Neuronal stem cell (in vitro differentiated cells): ENCODE measurements around the gene ST14.
"Not testable (repeated sequence)": the region's sequence is repeated elsewhere in the genome, so short reads cannot be mapped to it uniquely, and the experiment has no call there.

Experiments
- DNase-seq: peaks from one replicate; pipeline ENCODE4 v3.0.0-alpha.2; 2013; ENCODE audit warnings: low spot score
- H2AFZ ChIP-seq: one replicate; pipeline ENCODE4 v1.6.1; 2013; ENCODE audit warnings: mild to moderate bottlenecking, low read length, inconsistent platforms
- H2AK5ac ChIP-seq: 2 replicates; pipeline ENCODE4 v1.6.1; 2013; ENCODE audit warnings: low read depth, mild to moderate bottlenecking, inconsistent platforms, low read length, moderate library complexity, mixed read lengths
- H2BK120ac ChIP-seq: 2 replicates; pipeline ENCODE4 v1.6.1; 2013; ENCODE audit warnings: low read depth, mild to moderate bottlenecking, inconsistent platforms, low read length, moderate library complexity, mixed read lengths
- H2BK12ac ChIP-seq: one replicate; pipeline ENCODE4 v1.6.1; 2013; ENCODE audit warnings: low read length, inconsistent platforms
- H2BK15ac ChIP-seq: 2 replicates; pipeline ENCODE4 v1.6.1; 2013; ENCODE audit warnings: mild to moderate bottlenecking, low read length, inconsistent platforms, mixed read lengths
- H2BK5ac ChIP-seq: one replicate; pipeline ENCODE4 v1.6.1; 2013; ENCODE audit warnings: inconsistent platforms, mild to moderate bottlenecking, low read length, moderate library complexity
- H3K14ac ChIP-seq: one replicate; pipeline ENCODE4 v1.6.1; 2013; ENCODE audit warnings: low read length, inconsistent platforms
- H3K18ac ChIP-seq: 2 replicates; pipeline ENCODE4 v1.6.1; 2013; ENCODE audit warnings: low read length, inconsistent platforms
- H3K23ac ChIP-seq: 2 replicates; pipeline ENCODE4 v1.6.1; 2013; ENCODE audit warnings: low read depth, mild to moderate bottlenecking, mixed read lengths, low read length, inconsistent platforms; ENCODE audit not compliant: poor library complexity
- H3K27ac ChIP-seq: replicated peaks from 3 replicates; pipeline ENCODE4 v1.5.1; 2013; ENCODE audit warnings: low read length, inconsistent platforms
- H3K27me3 ChIP-seq, 3 experiments: 2 replicates each; pipeline ENCODE4 v1.6.1; 2013; ENCODE audit warnings: low read length in 3 of 3, mild to moderate bottlenecking in 2 of 3, inconsistent platforms in 1 of 3, low read depth in 1 of 3, mixed read lengths in 1 of 3, moderate library complexity in 1 of 3; ENCODE audit not compliant: control insufficient read depth in 3 of 3, insufficient read depth in 3 of 3
- H3K36me3 ChIP-seq, 2 donors: replicated peaks in 1 of 2; 2 replicates each; pipeline ENCODE4 v1.6.1; 2013; ENCODE audit warnings: low read length in 2 of 2; ENCODE audit not compliant: control insufficient read depth in 2 of 2, insufficient read depth in 2 of 2
- H3K4ac ChIP-seq: 2 replicates; pipeline ENCODE4 v1.6.1; 2013; ENCODE audit warnings: inconsistent platforms, mild to moderate bottlenecking, low read length, moderate library complexity
- H3K4me1 ChIP-seq, 2 donors: 1 replicate in 1 of 2; 2 replicates in 1 of 2; pipeline ENCODE4 v1.6.1; 2013; ENCODE audit warnings: low read length in 2 of 2, low read depth in 1 of 2; ENCODE audit not compliant: control insufficient read depth in 2 of 2, insufficient read depth in 1 of 2
- H3K4me2 ChIP-seq: one replicate; pipeline ENCODE4 v1.6.1; 2013; ENCODE audit warnings: mild to moderate bottlenecking, low read length, inconsistent platforms; ENCODE audit not compliant: insufficient read depth, poor library complexity, severe bottlenecking
- H3K4me3 ChIP-seq, 2 donors: 2 replicates each; pipeline ENCODE4 v1.5.1; 2013; ENCODE audit warnings: low read length in 2 of 2, mild to moderate bottlenecking in 2 of 2, inconsistent platforms in 1 of 2, moderate library complexity in 1 of 2
- H3K79me1 ChIP-seq: one replicate; pipeline ENCODE4 v1.6.1; 2013; ENCODE audit warnings: low read depth, mild to moderate bottlenecking, inconsistent platforms, low read length, moderate library complexity
- H3K9ac ChIP-seq: one replicate; pipeline ENCODE4 v1.6.1; 2013; ENCODE audit warnings: mild to moderate bottlenecking, low read depth, low read length, inconsistent platforms; ENCODE audit not compliant: poor library complexity
- H3K9me3 ChIP-seq, 2 donors: replicated peaks in 1 of 2; 2 replicates each; pipeline versions ENCODE3 to v1.6.1; 2013; ENCODE audit warnings: low read length in 2 of 2, mild to moderate bottlenecking in 2 of 2, inconsistent platforms in 1 of 2, low read depth in 1 of 2, mixed read lengths in 1 of 2, moderate library complexity in 1 of 2; ENCODE audit not compliant: control insufficient read depth in 2 of 2, insufficient read depth in 1 of 2
- H4K8ac ChIP-seq: one replicate; pipeline ENCODE4 v1.6.1; 2013; ENCODE audit warnings: low read depth, mild to moderate bottlenecking, inconsistent platforms, low read length, moderate library complexity
- H4K91ac ChIP-seq: one replicate; pipeline ENCODE4 v1.6.1; 2013; ENCODE audit warnings: low read length, low read depth, mild to moderate bottlenecking, inconsistent platforms; ENCODE audit not compliant: poor library complexity
- WGBS, 2 donors: extraction: QIAGEN DNeasy Blood & Tissue Kit; methylation state at CpG; one replicate each; pipeline ENCODE4 v1.1.7; 2013; ENCODE audit warnings: missing lambda C conversion rate in 2 of 2, mixed read lengths in 1 of 2; ENCODE audit not compliant: insufficient read length in 2 of 2, insufficient replicate concordance in 1 of 2; ENCODE audit errors: extremely low coverage in 2 of 2; 5-methylcytosine and 5-hydroxymethylcytosine counted together

The ST14 gene

DNA sequence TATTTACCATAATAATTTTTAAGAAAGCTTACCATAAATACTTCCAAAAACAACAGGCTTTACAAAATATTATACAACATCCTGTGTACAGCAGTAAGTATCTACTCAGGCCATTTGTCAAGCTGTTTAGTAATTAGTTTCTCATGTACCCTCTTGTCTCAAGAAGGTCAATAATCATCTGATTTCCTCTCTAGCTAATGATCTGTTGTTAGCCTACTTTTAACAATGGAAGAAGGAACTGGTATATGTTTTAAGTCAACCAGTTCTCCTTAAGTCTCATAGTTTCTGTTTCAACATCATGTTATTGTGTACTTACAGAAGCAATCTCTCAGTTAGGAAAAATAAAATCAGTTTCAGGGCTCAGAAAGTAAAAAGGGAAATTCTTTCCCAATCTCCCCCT lies 73.9 kb downstream of the ST14 start:
- not testable (repeated sequence) for H3K9me3 ChIP-seq, H3K23ac ChIP-seq

GRCh38 chr11:130233888-130234287 lies 74.3 kb downstream of the ST14 start:
- H3K18ac ChIP-seq, H2AK5ac ChIP-seq, H2BK120ac ChIP-seq, H2BK5ac ChIP-seq, H3K4me2 ChIP-seq, H3K4me3 ChIP-seq, H3K9ac ChIP-seq, H3K23ac ChIP-seq, H4K8ac ChIP-seq, H3K9me3 ChIP-seq, H3K14ac ChIP-seq, H3K79me1 ChIP-seq, H2BK15ac ChIP-seq, H3K4me1 ChIP-seq, H3K4ac ChIP-seq, H3K27me3 ChIP-seq, H3K27ac ChIP-seq, DNase-seq, H2AFZ ChIP-seq, H4K91ac ChIP-seq, H2BK12ac ChIP-seq: not testable (repeated sequence)
- WGBS, 2 donors = no CpG with 5 or more reads among the region's 3 CpGs
- peaks cover 2 to 29% of the 10 kb centered on the region in 2 donors for H3K36me3 ChIP-seq

More for the DNA sequence above, 73.9 kb downstream of the ST14 start:
- not testable (repeated sequence) for H2AFZ ChIP-seq, H3K18ac ChIP-seq, H3K14ac ChIP-seq, H2BK15ac ChIP-seq, H3K4me1 ChIP-seq, H3K27me3 ChIP-seq, DNase-seq, H3K4ac ChIP-seq, H3K27ac ChIP-seq, H3K9ac ChIP-seq, H3K4me3 ChIP-seq, H2BK5ac ChIP-seq, H2AK5ac ChIP-seq, H2BK120ac ChIP-seq, H4K8ac ChIP-seq, H3K79me1 ChIP-seq, H4K91ac ChIP-seq, H3K4me2 ChIP-seq, H2BK12ac ChIP-seq
- H3K36me3 ChIP-seq = peaks cover 2 to 28% of the 10 kb centered on the region in 2 donors

DNA sequence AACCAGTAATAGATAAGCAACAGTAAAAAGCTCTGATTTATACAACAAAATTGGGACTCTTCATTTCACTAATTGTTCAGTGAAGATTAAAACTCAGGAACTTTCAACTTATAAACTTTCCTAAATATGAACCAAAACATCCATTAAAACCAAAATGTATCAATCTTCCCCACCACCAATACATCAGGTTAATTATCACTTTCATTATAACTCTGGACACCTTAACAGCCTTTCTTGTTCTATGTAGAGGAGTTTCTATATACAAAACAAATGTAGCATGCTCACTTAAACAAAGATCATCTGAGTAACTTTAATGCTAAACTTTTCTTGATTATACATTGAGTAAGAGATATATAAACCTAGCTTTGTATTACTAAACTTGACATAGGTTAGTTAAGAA lies 74.7 kb downstream of the ST14 start:
- H2AFZ ChIP-seq = no peak overlapping the region
- H3K4me3 ChIP-seq = no peak overlapping the region
- H3K36me3 ChIP-seq = peaks cover 2 to 34% of the 10 kb centered on the region in 2 donors
- H3K23ac ChIP-seq = no peak overlapping the region
- no peak overlapping the region for H4K8ac ChIP-seq
- H2AK5ac ChIP-seq = no peak overlapping the region
- no peak overlapping the region for H3K14ac ChIP-seq
- DNase-seq = no peak
- H2BK15ac ChIP-seq = no peak overlapping the region
- H2BK12ac ChIP-seq = no peak overlapping the region
- no peaks in the 10 kb centered on the region for H3K9me3 ChIP-seq
- no peak overlapping the region for H3K9ac ChIP-seq
- no peaks in the 10 kb centered on the region for H3K79me1 ChIP-seq
- H3K27me3 ChIP-seq = no peaks in the 10 kb centered on the region
- H3K4me2 ChIP-seq = no peak overlapping the region
- H4K91ac ChIP-seq = no peak overlapping the region
- no peak overlapping the region for H2BK5ac ChIP-seq
- no peak overlapping the region for H3K27ac ChIP-seq
- H2BK120ac ChIP-seq = no peak overlapping the region
- H3K18ac ChIP-seq = no peak overlapping the region
- H3K4ac ChIP-seq = no peak overlapping the region
- no peaks in the 10 kb centered on the region for H3K4me1 ChIP-seq

DNA sequence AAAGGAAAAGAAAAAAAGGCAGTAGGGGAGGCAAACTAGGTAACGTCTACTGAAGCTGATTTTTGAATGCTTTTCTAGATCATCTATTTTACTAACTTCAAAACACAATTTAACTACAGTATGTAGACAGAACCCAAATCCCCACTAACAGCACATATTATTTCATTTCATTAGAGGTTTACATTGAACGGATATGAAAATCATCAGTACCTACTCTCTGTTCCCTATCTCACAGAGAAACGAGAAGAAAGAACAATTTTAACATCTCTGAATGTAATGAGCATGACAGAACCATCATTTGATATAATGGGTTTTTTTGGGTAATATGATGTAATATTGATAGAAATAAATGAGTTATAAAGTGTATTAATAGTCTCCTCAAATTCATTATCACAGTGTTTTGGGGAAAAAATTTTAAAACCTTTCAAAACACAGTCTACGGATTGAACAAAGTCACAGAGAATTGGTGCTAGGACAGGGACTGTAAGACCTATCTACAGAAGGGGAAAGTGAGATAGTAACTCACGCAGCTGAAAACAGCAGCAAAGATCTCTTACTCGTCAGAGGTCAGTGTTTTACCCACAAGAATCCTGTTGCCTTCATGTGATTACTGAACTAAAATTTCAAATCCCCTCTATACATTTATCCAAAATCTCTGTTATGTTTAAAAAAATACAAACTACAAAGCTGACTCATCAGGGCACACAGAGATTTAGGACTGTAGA lies 77.9 kb downstream of the ST14 start:
- no peaks in the 10 kb centered on the region for H3K79me1 ChIP-seq
- no peak overlapping the region for H2BK120ac ChIP-seq
- no peak overlapping the region for H3K23ac ChIP-seq
- H3K27me3 ChIP-seq = no peaks in the 10 kb centered on the region
- H2AK5ac ChIP-seq = no peak overlapping the region
- no peak overlapping the region for H2BK12ac ChIP-seq
- H4K8ac ChIP-seq = no peak overlapping the region
- H3K4me1 ChIP-seq = no peaks in the 10 kb centered on the region
- H2BK15ac ChIP-seq = no peak overlapping the region
- no peaks in the 10 kb centered on the region for H3K9me3 ChIP-seq
- H3K27ac ChIP-seq = no peak overlapping the region
- no peak overlapping the region for H4K91ac ChIP-seq
- WGBS, 2 donors = no CpG with 5 or more reads among the region's 6 CpGs
- H2AFZ ChIP-seq = no peak overlapping the region
- H3K36me3 ChIP-seq = peaks cover 2 to 34% of the 10 kb centered on the region in 2 donors
- no peak overlapping the region for H3K18ac ChIP-seq
- no peak overlapping the region for H3K4me2 ChIP-seq
- H3K14ac ChIP-seq = no peak overlapping the region
- H3K9ac ChIP-seq = no peak overlapping the region
- H3K4me3 ChIP-seq = no peak overlapping the region
- H2BK5ac ChIP-seq = no peak overlapping the region
- no peak for DNase-seq
- H3K4ac ChIP-seq = no peak overlapping the region
